Measurements from ENCODE around the gene TBC1D25.
A peak's percentile ranks its signal among the peaks of the same experiment; 100 is the strongest.
"Not testable (repeated sequence)": the region's sequence is repeated elsewhere in the genome, so short reads cannot be mapped to it uniquely, and the experiment has no call there.

The TBC1D25 gene

GRCh38 chrX:48523682-48524081, 15.8 kb upstream of the TBC1D25 start:
- TF ChIP-seq ZNF274 (IDR thresholded peaks at IDR 0.05; ENCODE audit: low read depth, low read length): no peak
- H3K4me3 ChIP-seq (ENCODE audit: low read length): no peak overlapping the region; the same call in 1 of the 2 replicates

GRCh38 chrX:48525853-48526252, 13.7 kb upstream of the TBC1D25 start:
- not testable (repeated sequence) for H3K4me3 ChIP-seq (ENCODE audit: low read length)

DNA sequence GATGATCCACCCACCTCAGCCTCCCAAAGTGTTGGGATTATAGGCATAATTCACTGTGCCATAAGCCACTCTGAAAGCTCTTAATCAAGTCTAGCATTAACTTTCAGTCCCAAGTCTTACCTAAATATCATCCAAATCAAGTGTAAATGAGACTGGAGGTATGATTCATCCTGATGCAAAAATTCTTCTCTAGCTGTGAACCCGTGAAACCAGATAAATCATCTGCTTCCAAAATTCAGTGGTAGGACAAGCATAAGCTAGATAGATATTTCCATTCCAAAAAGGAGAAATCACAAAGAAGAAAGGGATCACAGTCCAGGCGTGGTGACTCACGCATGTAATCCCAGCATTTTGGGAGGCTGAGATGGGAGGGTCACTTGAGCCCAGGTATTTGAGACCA, 8.8 kb upstream of the TBC1D25 start:
- H3K4me3 ChIP-seq (ENCODE audit: low read length): no peak overlapping the region
- TF ChIP-seq ZNF274 (IDR thresholded peaks at IDR 0.05; ENCODE audit: low read depth, low read length): no peak

- H3K4me3 ChIP-seq (ENCODE audit: low read length): no peak overlapping the region
- no peak for TF ChIP-seq ZNF274 (IDR thresholded peaks at IDR 0.05; ENCODE audit: low read depth, low read length)
Measured at GRCh38 chrX:48531358-48531959, 8.1 kb upstream of the TBC1D25 start.

GRCh38 chrX:48532161-48532560, 7.4 kb upstream of the TBC1D25 start:
- no peak for TF ChIP-seq ZNF274 (IDR thresholded peaks at IDR 0.05; ENCODE audit: low read depth, low read length)
- no peak overlapping the region for H3K4me3 ChIP-seq (ENCODE audit: low read length)

- no peak overlapping the region for H3K4me3 ChIP-seq (ENCODE audit: low read length)
- no peak for TF ChIP-seq ZNF274 (IDR thresholded peaks at IDR 0.05; ENCODE audit: low read depth, low read length)
Measured at GRCh38 chrX:48533165-48533564, 6.3 kb upstream of the TBC1D25 start.

DNA sequence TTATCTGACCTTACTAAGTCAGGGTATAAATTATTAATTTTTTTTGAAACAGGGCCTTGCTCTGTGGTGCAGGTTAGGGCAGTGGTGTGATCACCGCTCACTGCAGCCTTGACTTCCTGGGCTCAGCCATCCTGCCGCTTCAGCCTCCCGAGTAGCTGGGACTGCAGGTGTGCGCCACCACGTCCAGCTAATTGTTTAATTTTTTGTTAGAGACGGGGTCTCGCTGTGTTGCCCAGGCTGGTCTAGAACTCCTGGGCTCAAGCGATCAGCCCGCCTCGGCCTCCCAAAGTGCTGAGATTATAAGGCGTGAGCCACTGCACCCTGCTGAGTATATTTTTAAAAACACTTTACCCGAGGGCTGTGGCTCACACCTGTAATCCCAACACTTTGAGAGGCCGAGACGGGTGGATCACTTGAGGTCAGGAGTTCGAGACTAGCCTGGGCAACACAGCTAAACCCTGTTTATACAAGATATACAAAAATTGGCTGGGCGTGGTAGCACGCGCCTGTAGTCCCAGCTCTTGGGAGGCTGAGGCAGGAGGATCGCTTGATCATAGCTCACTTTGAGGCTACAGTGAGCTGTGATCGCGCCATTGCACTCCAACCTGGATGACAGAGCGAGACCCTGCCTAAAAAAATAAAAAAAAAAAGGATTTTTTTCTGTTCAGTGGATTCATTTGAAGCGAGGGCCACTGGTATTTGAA, 721 bp upstream of the TBC1D25 start:
- no peak overlapping the region; the same call in 1 of the 2 replicates for H3K4me3 ChIP-seq (ENCODE audit: low read length)
- TF ChIP-seq ZNF274 (IDR thresholded peaks at IDR 0.05; ENCODE audit: low read depth, low read length): no peak

GRCh38 chrX:48540028-48540375, 488 bp downstream of the TBC1D25 start:
- peak overlapping the region; percentile 72 for H3K4me3 ChIP-seq (ENCODE audit: low read length)
- no peak for TF ChIP-seq ZNF274 (IDR thresholded peaks at IDR 0.05; ENCODE audit: low read depth, low read length)

- H3K4me3 ChIP-seq (ENCODE audit: low read length): peak overlapping the region; percentile 72
- TF ChIP-seq ZNF274 (IDR thresholded peaks at IDR 0.05; ENCODE audit: low read depth, low read length): no peak
Measured at GRCh38 chrX:48540480-48540879, 966 bp downstream of the TBC1D25 start.

GRCh38 chrX:48541140-48541814, 1.8 kb downstream of the TBC1D25 start:
- peak overlapping the region; percentile 72; the same call in 1 of the 2 replicates for H3K4me3 ChIP-seq (ENCODE audit: low read length)
- TF ChIP-seq ZNF274 (IDR thresholded peaks at IDR 0.05; ENCODE audit: low read depth, low read length): no peak

- TF ChIP-seq ZNF274 (IDR thresholded peaks at IDR 0.05; ENCODE audit: low read depth, low read length): no peak
- no peak overlapping the region for H3K4me3 ChIP-seq (ENCODE audit: low read length)
Measured at GRCh38 chrX:48548871-48549270, 9.4 kb downstream of the TBC1D25 start.

DNA sequence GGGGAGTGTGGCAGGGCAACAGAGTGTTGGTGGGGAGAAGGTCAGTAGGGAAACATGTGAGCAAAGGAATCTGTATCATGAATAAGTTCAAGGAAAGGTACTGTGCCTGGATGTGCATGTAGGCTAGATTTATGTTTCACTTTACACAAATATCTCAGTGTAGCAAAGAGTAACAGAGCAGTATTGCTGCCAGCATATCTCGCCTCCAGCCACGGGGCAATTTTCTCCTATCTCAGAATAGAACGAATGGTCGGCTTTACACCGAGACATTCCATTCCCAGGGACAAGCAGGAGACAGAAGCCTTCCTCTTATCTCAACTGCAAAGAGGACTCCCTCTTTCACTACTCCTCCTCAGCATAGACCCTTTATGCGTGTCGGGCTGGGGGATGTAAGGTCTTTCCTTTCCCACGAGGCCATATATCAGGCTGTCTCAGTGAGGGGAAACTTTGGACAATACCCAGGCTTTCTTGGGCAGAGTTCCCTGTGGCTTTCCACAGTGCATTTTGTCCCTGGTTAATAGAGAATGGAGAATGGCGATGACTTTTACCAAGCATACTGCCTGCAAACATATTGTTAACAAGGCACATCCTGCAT, 16.3 kb downstream of the TBC1D25 start:
- H3K4me3 ChIP-seq (ENCODE audit: low read length): not testable (repeated sequence)

- TF ChIP-seq ZNF274 (IDR thresholded peaks at IDR 0.05; ENCODE audit: low read depth, low read length): no peak
- no peak overlapping the region for H3K4me3 ChIP-seq (ENCODE audit: low read length)
Measured at GRCh38 chrX:48558271-48558670, 18.8 kb downstream of the TBC1D25 start.

DNA sequence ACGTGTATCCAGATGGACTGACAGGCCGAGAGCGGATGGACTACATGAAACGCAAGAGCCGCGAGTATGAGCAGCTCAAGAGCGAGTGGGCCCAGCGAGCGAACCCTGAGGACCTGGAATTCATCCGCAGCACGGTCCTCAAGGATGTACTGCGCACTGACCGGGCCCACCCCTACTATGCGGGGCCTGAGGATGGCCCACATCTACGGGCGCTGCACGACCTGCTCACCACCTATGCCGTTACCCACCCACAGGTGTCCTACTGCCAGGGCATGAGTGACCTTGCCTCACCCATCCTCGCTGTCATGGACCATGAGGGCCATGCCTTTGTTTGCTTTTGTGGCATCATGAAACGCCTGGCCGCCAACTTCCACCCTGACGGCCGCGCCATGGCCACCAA, 20.1 kb downstream of the TBC1D25 start:
- no peak for TF ChIP-seq ZNF274 (IDR thresholded peaks at IDR 0.05; ENCODE audit: low read depth, low read length)
- no peak overlapping the region for H3K4me3 ChIP-seq (ENCODE audit: low read length)

DNA sequence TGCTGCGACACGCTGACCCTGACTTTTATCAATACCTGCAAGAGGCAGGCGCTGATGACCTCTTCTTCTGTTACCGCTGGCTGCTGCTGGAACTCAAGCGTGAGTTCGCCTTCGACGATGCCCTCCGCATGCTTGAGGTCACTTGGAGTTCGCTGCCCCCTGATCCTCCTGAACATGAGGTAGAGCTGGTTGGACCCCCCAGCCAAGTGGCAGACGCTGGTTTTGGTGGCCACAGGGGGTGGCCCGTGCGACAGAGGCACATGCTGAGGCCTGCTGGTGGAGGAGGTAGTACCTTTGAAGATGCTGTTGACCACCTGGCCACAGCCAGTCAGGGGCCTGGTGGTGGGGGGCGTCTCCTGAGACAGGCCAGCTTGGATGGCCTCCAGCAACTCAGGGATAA, 20.5 kb downstream of the TBC1D25 start:
- H3K4me3 ChIP-seq (ENCODE audit: low read length): no peak overlapping the region
- no peak for TF ChIP-seq ZNF274 (IDR thresholded peaks at IDR 0.05; ENCODE audit: low read depth, low read length)

Data from GM08714 (cell line).